Smooth muscle cell (in vitro differentiated cells): ENCODE results near the gene DLGAP4. TPM values are rescaled to one million over a fixed set of nuclear protein-coding genes. Genes with fewer than 3 reads are reported as not detected.

Experiments
- DNase-seq: peaks from one replicate; lab custom pipeline; 2025; ENCODE audit not compliant: unreplicated experiment; lab: John Stamatoyannopoulos, UW
- H2AFZ ChIP-seq: fragments of 200-600 bp; sonication (generic); 2 replicates; pipeline ENCODE4 v1.6.0; 2016; ENCODE audit warnings: antibody characterized with exemption, low read depth, mild to moderate bottlenecking
- H3F3A ChIP-seq: fragments of 200-600 bp; sonication (generic); 2 replicates; pipeline ENCODE4 v1.6.0; 2017; ENCODE audit warnings: antibody characterized with exemption, low read depth
- H3K27ac ChIP-seq: fragments of 200-600 bp; sonication (generic); 2 replicates; pipeline ENCODE4 v1.5.1; 2016; ENCODE audit warnings: low read depth, mild to moderate bottlenecking
- H3K27me3 ChIP-seq: fragments of 200-600 bp; sonication (generic); 2 replicates; pipeline ENCODE4 v1.6.1; 2016; ENCODE audit warnings: low read depth, mild to moderate bottlenecking
- H3K36me3 ChIP-seq: fragments of 200-600 bp; sonication (generic); 2 replicates; pipeline ENCODE4 v1.5.1; 2016; ENCODE audit warnings: low read depth
- H3K4me1 ChIP-seq: fragments of 200-600 bp; sonication (generic); 2 replicates; pipeline ENCODE4 v1.5.1; 2016; ENCODE audit warnings: low read depth
- H3K4me2 ChIP-seq: fragments of 200-600 bp; sonication (generic); 2 replicates; pipeline ENCODE4 v1.6.0; 2016; ENCODE audit warnings: mild to moderate bottlenecking
- H3K4me3 ChIP-seq: fragments of 200-600 bp; sonication (generic); 2 replicates; pipeline ENCODE4 v1.5.1; 2016; ENCODE audit warnings: mild to moderate bottlenecking
- H3K79me2 ChIP-seq: fragments of 200-600 bp; sonication (generic); 2 replicates; pipeline ENCODE4 v1.6.0; 2016; ENCODE audit warnings: low read depth, mild to moderate bottlenecking
- H3K9ac ChIP-seq: fragments of 200-600 bp; sonication (generic); 2 replicates; pipeline ENCODE4 v1.6.0; 2016; ENCODE audit warnings: low read depth
- H3K9me3 ChIP-seq: fragments of 200-600 bp; sonication (generic); replicated peaks from 2 replicates; pipeline ENCODE4 v1.5.1; 2016; ENCODE audit warnings: low read depth
- H4K20me1 ChIP-seq: fragments of 200-600 bp; sonication (generic); 2 replicates; pipeline ENCODE4 v1.6.0; 2016; ENCODE audit warnings: low read depth
- WGBS: methylation state at CpG from one replicate; pipeline ENCODE4 v1.1.7; 2016; ENCODE audit warnings: low lambda C conversion rate; 5-methylcytosine and 5-hydroxymethylcytosine counted together
- polyA plus RNA-seq: library from polyadenylated mRNA; unstranded; fragments of >200 nt; fragmentation: Nextera tagmentation; extraction: Ambion mirVana; gene quantifications from 2 replicates; pipeline ENCODE4 v1.2.1, GENCODE V29; 2016
- total RNA-seq: library from RNA; depleted of rRNA; stranded (reverse); fragments of >200 nt; gene quantifications from 2 replicates; pipeline ENCODE4 v1.2.3, GENCODE V29; 2014
- TF ChIP-seq, protein P1 (sequence below): fragments of 200-600 bp; sonication (generic); IDR thresholded peaks from 2 replicates; pipeline ENCODE4 v1.5.1; 2017; ENCODE audit warnings: borderline replicate concordance, mild to moderate bottlenecking, antibody characterized with exemption; ENCODE audit not compliant: insufficient read depth, poor library complexity, severe bottlenecking

The DLGAP4 gene
- total and polyA plus RNA-seq, 2 experiments from 2014 or later, result 86.8 to 102 TPM

DNA sequence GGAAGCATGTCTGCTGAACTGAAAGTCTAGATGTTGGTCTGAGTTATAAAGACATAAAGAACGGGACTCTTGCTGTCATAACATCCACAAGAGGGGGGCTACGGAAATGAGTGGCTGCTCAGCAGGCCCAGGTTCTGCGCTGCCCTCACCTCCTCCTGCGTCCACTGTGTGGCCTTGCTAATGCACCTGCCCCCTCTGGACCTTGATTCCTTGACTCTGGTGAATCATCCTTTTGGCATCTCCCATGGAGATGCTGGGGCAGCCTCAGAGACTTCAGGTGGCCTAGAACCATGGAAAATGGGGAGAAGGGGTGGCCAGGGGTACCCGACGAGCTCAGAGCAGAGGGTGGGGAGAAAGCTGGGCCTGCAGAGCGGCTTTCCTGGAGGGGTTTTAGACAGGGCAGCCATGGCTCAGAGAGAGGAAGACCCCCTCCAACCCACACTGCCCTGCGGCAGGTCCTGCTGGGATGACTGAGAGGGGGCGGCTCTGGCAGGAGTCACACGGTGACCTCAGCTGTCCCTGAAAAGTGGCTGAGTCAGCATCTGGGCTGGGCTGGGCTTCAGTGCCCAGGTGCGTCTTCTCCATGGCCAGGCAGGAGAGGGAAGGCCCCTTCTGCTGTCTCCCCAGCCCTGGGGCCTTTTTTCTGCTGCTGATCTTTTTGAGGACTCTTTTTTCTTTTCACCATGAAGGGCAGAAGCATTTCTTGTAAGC, 46.9 kb downstream of the DLGAP4 start:
- H3K4me3 ChIP-seq, result no peak overlapping the region
- no peaks in the 10 kb centered on the region for H3K36me3 ChIP-seq
- no peaks in the 10 kb centered on the region for H3F3A ChIP-seq
- H2AFZ ChIP-seq, result no peak overlapping the region
- no peaks in the 10 kb centered on the region for H3K4me1 ChIP-seq
- H4K20me1 ChIP-seq, result no peaks in the 10 kb centered on the region
- no peak overlapping the region for H3K4me2 ChIP-seq
- TF ChIP-seq, protein P1, sequence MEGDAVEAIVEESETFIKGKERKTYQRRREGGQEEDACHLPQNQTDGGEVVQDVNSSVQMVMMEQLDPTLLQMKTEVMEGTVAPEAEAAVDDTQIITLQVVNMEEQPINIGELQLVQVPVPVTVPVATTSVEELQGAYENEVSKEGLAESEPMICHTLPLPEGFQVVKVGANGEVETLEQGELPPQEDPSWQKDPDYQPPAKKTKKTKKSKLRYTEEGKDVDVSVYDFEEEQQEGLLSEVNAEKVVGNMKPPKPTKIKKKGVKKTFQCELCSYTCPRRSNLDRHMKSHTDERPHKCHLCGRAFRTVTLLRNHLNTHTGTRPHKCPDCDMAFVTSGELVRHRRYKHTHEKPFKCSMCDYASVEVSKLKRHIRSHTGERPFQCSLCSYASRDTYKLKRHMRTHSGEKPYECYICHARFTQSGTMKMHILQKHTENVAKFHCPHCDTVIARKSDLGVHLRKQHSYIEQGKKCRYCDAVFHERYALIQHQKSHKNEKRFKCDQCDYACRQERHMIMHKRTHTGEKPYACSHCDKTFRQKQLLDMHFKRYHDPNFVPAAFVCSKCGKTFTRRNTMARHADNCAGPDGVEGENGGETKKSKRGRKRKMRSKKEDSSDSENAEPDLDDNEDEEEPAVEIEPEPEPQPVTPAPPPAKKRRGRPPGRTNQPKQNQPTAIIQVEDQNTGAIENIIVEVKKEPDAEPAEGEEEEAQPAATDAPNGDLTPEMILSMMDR, result no peak
- DNase-seq, result no peak
- WGBS, result 73% methylated on average over 11 of the region's 11 CpGs
- H3K9me3 ChIP-seq, result no peaks in the 10 kb centered on the region
- H3K9ac ChIP-seq, result no peak overlapping the region
- H3K79me2 ChIP-seq, result no peaks in the 10 kb centered on the region
- no peaks in the 10 kb centered on the region for H3K27me3 ChIP-seq
- H3K27ac ChIP-seq, result no peak overlapping the region

DNA sequence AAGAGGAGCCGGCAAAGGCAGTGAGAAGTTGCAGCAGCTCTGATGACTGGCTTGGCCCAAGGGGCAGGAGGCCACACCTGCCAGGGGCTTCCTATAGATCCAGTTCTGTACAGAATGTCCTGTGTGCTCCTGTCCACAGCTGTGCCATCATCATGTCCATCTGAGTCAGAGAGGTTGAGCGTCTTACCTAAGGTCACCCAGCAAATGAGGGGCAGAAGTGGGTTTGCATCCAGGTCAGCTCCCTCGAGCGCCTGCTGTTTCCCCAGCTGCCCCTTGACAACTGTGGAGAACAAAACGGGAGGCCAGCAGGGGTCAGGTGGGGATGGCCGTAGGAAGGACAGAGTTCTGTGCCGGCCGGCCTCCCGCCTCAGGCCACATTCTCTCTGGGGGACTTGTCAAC, 47.6 kb downstream of the DLGAP4 start:
- H3K4me1 ChIP-seq, result no peaks in the 10 kb centered on the region
- TF ChIP-seq, protein P1, result no peak
- H3K36me3 ChIP-seq, result no peaks in the 10 kb centered on the region
- H3K4me3 ChIP-seq, result no peak overlapping the region
- H3K79me2 ChIP-seq, result no peaks in the 10 kb centered on the region
- H3K9ac ChIP-seq, result no peak overlapping the region
- 87% methylated on average over 9 of the region's 9 CpGs for WGBS
- H2AFZ ChIP-seq, result no peak overlapping the region
- no peaks in the 10 kb centered on the region for H3F3A ChIP-seq
- DNase-seq, result no peak
- no peaks in the 10 kb centered on the region for H3K9me3 ChIP-seq
- no peaks in the 10 kb centered on the region for H4K20me1 ChIP-seq
- no peak overlapping the region for H3K4me2 ChIP-seq
- H3K27me3 ChIP-seq, result no peaks in the 10 kb centered on the region
- no peak overlapping the region for H3K27ac ChIP-seq

DNA sequence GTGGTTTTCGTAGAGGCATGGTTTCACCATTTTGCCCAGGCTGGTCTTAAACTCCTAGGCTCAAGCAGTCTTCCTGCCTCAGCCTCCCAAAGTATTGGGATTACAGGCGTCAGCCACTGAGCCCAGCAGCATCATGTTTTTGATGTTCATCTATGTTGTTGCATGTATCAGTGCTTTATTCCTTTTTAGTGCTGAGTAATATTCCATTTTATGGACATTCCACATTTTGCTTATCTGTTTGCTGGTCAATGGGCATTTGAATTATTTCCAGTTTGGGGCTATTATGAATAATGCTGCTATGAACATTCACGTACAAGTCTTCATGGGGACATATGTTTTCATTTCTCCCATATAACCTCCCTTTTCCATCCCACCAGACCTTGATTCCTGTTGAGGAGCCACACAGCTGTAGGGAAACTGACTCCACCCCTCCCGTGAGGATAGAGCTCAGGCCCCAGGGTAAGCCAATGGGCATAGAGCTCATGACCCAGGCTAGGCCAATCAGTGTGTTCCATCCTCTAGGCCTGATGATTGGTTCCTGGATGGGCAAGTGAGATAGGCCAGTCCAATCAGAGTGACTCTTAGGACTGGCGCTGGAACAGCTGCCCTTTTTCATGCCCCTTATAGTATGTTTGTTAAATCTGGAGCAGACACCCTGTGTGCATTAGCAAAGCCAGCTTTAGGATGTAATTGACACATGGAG, 49.5 kb downstream of the DLGAP4 start:
- no peaks in the 10 kb centered on the region for H3K36me3 ChIP-seq
- no peaks in the 10 kb centered on the region for H3K4me1 ChIP-seq
- 94% methylated on average over 5 of the region's 5 CpGs for WGBS
- H3K4me2 ChIP-seq, result no peak overlapping the region
- no peak overlapping the region for H2AFZ ChIP-seq
- H3K79me2 ChIP-seq, result no peaks in the 10 kb centered on the region
- no peak overlapping the region for H3K9ac ChIP-seq
- DNase-seq, result no peak
- TF ChIP-seq, protein P1, result no peak
- no peaks in the 10 kb centered on the region for H4K20me1 ChIP-seq
- H3F3A ChIP-seq, result no peaks in the 10 kb centered on the region
- no peak overlapping the region for H3K27ac ChIP-seq
- H3K9me3 ChIP-seq, result no peaks in the 10 kb centered on the region
- no peaks in the 10 kb centered on the region for H3K27me3 ChIP-seq
- H3K4me3 ChIP-seq, result no peak overlapping the region
